Kidney (tissue), 14 donors: ENCODE data around the gene ADRB2. TPM values are rescaled to one million over a fixed set of nuclear protein-coding genes. Genes with fewer than 3 reads are reported as not detected.

Experiments used
- DNase-seq, 5 donors: peaks; one replicate each; pipeline ENCODE4 v3.0.0-alpha.2; 2013 to 2020
- FAIRE-seq: peaks from 2 replicates; lab custom pipeline; 2012; peaks lifted over from hg19 to GRCh38; lab: Jason Lieb, UNC
- H3K27ac ChIP-seq, 2 donors: one replicate each; pipeline ENCODE4 v1.7.0; 2013; ENCODE audit warnings: low read depth in 2 of 2, low read length in 2 of 2, inconsistent platforms in 1 of 2
- H3K27me3 ChIP-seq: one replicate; pipeline ENCODE4 v1.7.1; 2013; ENCODE audit warnings: low read length, inconsistent platforms; ENCODE audit not compliant: control insufficient read depth, insufficient read depth
- H3K36me3 ChIP-seq, 3 donors: one replicate each; pipeline versions ENCODE4 v1.7.0 to v1.7.1; 2013; ENCODE audit warnings: low read length in 3 of 3, control low read depth in 1 of 3, inconsistent platforms in 1 of 3; ENCODE audit not compliant: insufficient read depth in 3 of 3, control insufficient read depth in 2 of 3
- H3K4me1 ChIP-seq, 3 donors: one replicate each; pipeline versions ENCODE4 v1.7.0 to v1.7.1; 2013; ENCODE audit warnings: low read length in 3 of 3, inconsistent platforms in 1 of 3, low read depth in 1 of 3; ENCODE audit not compliant: control insufficient read depth in 2 of 3, insufficient read depth in 2 of 3
- H3K4me3 ChIP-seq, 3 donors: one replicate each; pipeline versions ENCODE4 v1.7.0 to v1.8.1; 2013; ENCODE audit warnings: low read length in 3 of 3, control low read depth in 1 of 3, inconsistent platforms in 1 of 3
- H3K9ac ChIP-seq, 3 donors: one replicate each; pipeline versions ENCODE4 v1.7.0 to v1.7.1; 2013; ENCODE audit warnings: low read length in 3 of 3, control low read depth in 1 of 3, inconsistent platforms in 1 of 3
- H3K9me3 ChIP-seq, 3 donors: one replicate each; pipeline versions ENCODE4 v1.7.0 to v1.7.1; 2013; ENCODE audit warnings: low read length in 3 of 3, control low read depth in 1 of 3, inconsistent platforms in 1 of 3; ENCODE audit not compliant: control insufficient read depth in 2 of 3, insufficient read depth in 1 of 3
- intact Hi-C: fragments of 100-400 bp; cut with DNase I; formaldehyde crosslinking; loops from one replicate; pipeline ENCODE4 v1.11.1; 2022
- polyA plus RNA-seq: library from polyadenylated mRNA; stranded (reverse); fragments of 350-450 nt; fragmentation: Illumina TruSeq; extraction: RNeasy Lipid Tissue Mini Kit (QIAGEN cat#74804); gene quantifications from one replicate; pipeline ENCODE4 v1.2.3, GENCODE V29; 2014; ENCODE audit warnings: low read depth, low replicate concordance; ENCODE audit not compliant: insufficient read depth
- total RNA-seq: library from RNA; stranded (reverse); fragmentation: NEBNext Ultra II Directional; extraction: Animal tissue kit (Norgen Biotek cat#: 25700); gene quantifications from one replicate; pipeline ENCODE4 v1.2.1, GENCODE V29; 2021
- TF ChIP-seq, protein P1 (sequence below): IDR thresholded peaks from 3 replicates; pipeline ENCODE4 v1.5.1; 2012; ENCODE audit warnings: mild to moderate bottlenecking, moderate library complexity, borderline replicate concordance; ENCODE audit not compliant: insufficient read depth; ENCODE audit errors: extremely low read depth
- donor health status: control.
- donor health status: control.
- donor health status: control.
- donor health status: control.
- donor health status: control.
- donor health status: DM: yes; HTN: yes; CAD: no.
- donor health status: Normal renal cell carcinoma (clear cell type).

ADRB2 gene
- total and polyA plus RNA-seq, 2 donors from 2014 or later: 0.92 to 5.0 TPM

GRCh38 chr5:148844433-148845280 lies 18.2 kb downstream of the ADRB2 start:
- Histone ChIP-seq H3K9me3 (no peaks in the 10 kb centered on the region), H3K4me1 (no peaks in the 10 kb centered on the region), H3K9ac (no peak overlapping the region), H3K27ac (no peak overlapping the region), H3K36me3 (no peaks in the 10 kb centered on the region), H3K4me3 (no peak overlapping the region), H3K27me3 (no peaks in the 10 kb centered on the region)
- TF ChIP-seq, protein P1, sequence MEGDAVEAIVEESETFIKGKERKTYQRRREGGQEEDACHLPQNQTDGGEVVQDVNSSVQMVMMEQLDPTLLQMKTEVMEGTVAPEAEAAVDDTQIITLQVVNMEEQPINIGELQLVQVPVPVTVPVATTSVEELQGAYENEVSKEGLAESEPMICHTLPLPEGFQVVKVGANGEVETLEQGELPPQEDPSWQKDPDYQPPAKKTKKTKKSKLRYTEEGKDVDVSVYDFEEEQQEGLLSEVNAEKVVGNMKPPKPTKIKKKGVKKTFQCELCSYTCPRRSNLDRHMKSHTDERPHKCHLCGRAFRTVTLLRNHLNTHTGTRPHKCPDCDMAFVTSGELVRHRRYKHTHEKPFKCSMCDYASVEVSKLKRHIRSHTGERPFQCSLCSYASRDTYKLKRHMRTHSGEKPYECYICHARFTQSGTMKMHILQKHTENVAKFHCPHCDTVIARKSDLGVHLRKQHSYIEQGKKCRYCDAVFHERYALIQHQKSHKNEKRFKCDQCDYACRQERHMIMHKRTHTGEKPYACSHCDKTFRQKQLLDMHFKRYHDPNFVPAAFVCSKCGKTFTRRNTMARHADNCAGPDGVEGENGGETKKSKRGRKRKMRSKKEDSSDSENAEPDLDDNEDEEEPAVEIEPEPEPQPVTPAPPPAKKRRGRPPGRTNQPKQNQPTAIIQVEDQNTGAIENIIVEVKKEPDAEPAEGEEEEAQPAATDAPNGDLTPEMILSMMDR: no peak
- DNase-seq (no peak), FAIRE-seq (no peak)
- intact Hi-C loops: no loop called here

GRCh38 chr5:148846930-148847329 lies 20.5 kb downstream of the ADRB2 start:
- DNase-seq (no peak), FAIRE-seq (no peak)
- Histone ChIP-seq H3K9ac (no peak overlapping the region), H3K9me3 (no peaks in the 10 kb centered on the region), H3K4me1 (no peaks in the 10 kb centered on the region), H3K27me3 (no peaks in the 10 kb centered on the region), H3K27ac (no peak overlapping the region), H3K4me3 (no peak overlapping the region), H3K36me3 (no peaks in the 10 kb centered on the region)
- TF ChIP-seq, protein P1: no peak
- intact Hi-C loops: no loop called here

DNA sequence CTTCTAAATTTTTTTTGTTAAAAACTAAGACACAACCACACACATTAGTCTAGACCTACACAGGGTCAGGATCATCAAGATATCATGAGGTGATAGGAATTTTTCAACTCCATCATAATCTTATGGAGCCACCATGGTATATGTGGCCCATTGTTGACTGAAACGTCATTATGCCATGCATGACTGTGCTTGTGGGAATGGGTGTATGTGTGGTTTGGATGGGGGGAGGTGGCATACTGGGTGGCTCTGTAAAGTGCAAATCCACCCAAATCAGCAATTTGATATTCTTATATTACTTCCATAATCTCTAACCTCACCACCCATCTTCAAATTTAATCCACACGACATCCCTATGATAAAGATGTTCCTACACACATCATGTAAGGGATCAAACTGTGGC lies 21.0 kb downstream of the ADRB2 start:
- Histone ChIP-seq H3K27ac (no peak overlapping the region), H3K9ac (no peak overlapping the region), H3K27me3 (no peaks in the 10 kb centered on the region), H3K4me1 (no peaks in the 10 kb centered on the region), H3K36me3 (no peaks in the 10 kb centered on the region), H3K9me3 (no peaks in the 10 kb centered on the region), H3K4me3 (no peak overlapping the region)
- DNase-seq (no peak), FAIRE-seq (no peak)
- TF ChIP-seq, protein P1: no peak
- intact Hi-C loops: no loop called here
